WERI-Rb-1 (cell line): ENCODE data around the gene TRPM3.

Source experiments
- DNase-seq: peaks from one replicate; pipeline ENCODE4 v3.0.0-alpha.2; 2020
- H3K27ac ChIP-seq: fragments of 250-450 bp; sonication (Bioruptor Pico); 2 replicates; pipeline ENCODE4 v1.5.1; 2020; ENCODE audit warnings: mild to moderate bottlenecking, moderate library complexity
- H3K27me3 ChIP-seq: fragments of 250-450 bp; sonication (Bioruptor Pico); 2 replicates; pipeline ENCODE4 v1.5.1; 2021; ENCODE audit warnings: mild to moderate bottlenecking, low read depth, moderate library complexity; ENCODE audit not compliant: insufficient read depth, severe bottlenecking
- H3K36me3 ChIP-seq: fragments of 250-450 bp; sonication (Bioruptor Pico); 2 replicates; pipeline ENCODE4 v1.5.1; 2020; ENCODE audit warnings: mild to moderate bottlenecking, moderate library complexity
- H3K4me3 ChIP-seq: 2 replicates; pipeline ENCODE4 v1.5.1; 2011; ENCODE audit warnings: low read depth, mild to moderate bottlenecking, control low read depth, low read length
- H3K9me3 ChIP-seq: fragments of 250-450 bp; sonication (Bioruptor Pico); 2 replicates; pipeline ENCODE4 v1.5.1; 2021; ENCODE audit warnings: mild to moderate bottlenecking, moderate library complexity; ENCODE audit not compliant: severe bottlenecking
- CTCF ChIP-seq: IDR thresholded peaks from 2 replicates; pipeline ENCODE4 v1.5.1; 2011; ENCODE audit warnings: low read depth, mild to moderate bottlenecking, control low read depth, inconsistent platforms, low read length

The TRPM3 gene

DNA sequence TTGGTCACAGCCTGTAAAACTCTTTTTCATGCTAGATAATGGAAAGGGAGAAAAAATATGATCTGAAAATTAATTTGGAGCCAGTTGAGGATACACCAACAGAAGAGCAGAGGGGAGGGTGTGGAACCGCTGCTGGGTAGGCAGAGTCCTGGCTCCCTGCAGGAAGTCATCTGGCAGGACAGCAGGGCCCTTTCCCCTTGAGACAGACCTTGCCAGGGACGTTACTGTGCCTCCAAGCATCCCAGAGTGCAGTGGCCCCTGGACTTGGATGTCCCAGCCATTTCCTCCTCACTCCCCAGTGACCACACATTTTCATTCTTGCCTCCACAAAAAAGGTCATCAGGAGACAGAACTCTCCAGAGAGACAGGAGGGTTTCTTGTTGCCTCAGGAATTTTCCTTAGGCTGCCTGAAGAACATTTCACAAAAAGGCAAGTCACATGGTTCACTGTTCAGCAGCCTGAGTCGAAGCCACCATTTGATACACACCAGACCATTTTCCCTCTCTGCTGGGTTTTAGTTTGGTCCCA is 5.9 kb downstream of the TRPM3 start:
- H3K27ac ChIP-seq: no peak overlapping the region
- no peak for DNase-seq
- no peaks in the 10 kb centered on the region for H3K27me3 ChIP-seq
- no peak overlapping the region for H3K4me3 ChIP-seq
- no peaks in the 10 kb centered on the region for H3K9me3 ChIP-seq
- no peaks in the 10 kb centered on the region for H3K36me3 ChIP-seq
- no peak for TF ChIP-seq CTCF

DNA sequence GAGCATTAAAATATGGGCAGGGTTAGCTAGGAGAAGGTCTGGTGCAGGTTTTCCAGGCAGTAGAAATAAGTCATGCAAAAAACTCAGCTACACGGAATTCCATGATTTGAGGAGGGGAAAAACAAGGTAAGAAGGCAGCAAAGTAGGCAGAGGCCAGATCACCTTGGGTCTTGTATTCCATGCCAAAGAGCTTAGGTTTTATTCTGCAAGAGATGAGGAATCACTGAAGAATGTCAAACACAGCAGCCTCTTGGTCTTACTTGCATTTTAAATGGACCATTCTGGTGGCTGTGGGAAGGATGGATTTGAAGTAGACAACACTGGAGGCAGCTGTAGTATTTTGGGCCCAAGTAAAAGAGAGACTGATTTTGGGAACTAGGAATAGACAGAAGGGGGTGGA is 8.6 kb downstream of the TRPM3 start:
- Histone ChIP-seq H3K36me3 (no peaks in the 10 kb centered on the region), H3K4me3 (no peak overlapping the region), H3K27ac (no peak overlapping the region), H3K9me3 (no peaks in the 10 kb centered on the region), H3K27me3 (no peaks in the 10 kb centered on the region)
- DNase-seq: no peak
- no peak for TF ChIP-seq CTCF

DNA sequence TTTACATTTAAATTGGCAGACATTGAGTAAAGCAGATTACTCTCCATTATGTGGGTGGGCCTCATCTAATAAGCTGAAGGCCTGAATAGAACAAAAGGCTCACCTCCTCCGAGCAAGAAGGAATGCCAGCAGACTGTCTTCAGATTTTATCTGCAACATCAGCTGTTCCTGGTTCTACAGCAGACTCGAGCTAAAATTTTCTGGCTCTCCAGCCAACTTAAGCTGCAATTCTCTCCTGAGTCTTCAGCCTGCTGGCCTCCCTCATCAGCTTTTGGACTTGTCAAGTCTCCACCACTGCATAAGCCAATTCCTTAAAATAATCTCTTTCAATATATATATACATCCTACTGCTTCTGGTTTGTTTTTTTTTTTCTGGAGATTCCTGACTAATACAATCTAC is 12.5 kb downstream of the TRPM3 start:
- TF ChIP-seq CTCF: no peak
- H3K9me3 ChIP-seq: no peaks in the 10 kb centered on the region
- H3K36me3 ChIP-seq: no peaks in the 10 kb centered on the region
- H3K27me3 ChIP-seq: no peaks in the 10 kb centered on the region
- no peak overlapping the region for H3K27ac ChIP-seq
- no peak for DNase-seq
- H3K4me3 ChIP-seq: no peak overlapping the region

GRCh38 chr9:71106992-71107391 is 14.4 kb downstream of the TRPM3 start:
- no peak for TF ChIP-seq CTCF
- Histone ChIP-seq H3K4me3 (no peak overlapping the region), H3K36me3 (no peaks in the 10 kb centered on the region), H3K27me3 (no peaks in the 10 kb centered on the region), H3K27ac (no peak overlapping the region), H3K9me3 (no peaks in the 10 kb centered on the region)
- no peak for DNase-seq

- no peak for TF ChIP-seq CTCF
- no peaks in the 10 kb centered on the region for H3K9me3 ChIP-seq
- DNase-seq: no peak
- H3K4me3 ChIP-seq: no peak overlapping the region
- no peaks in the 10 kb centered on the region for H3K27me3 ChIP-seq
- H3K36me3 ChIP-seq: no peaks in the 10 kb centered on the region
- H3K27ac ChIP-seq: no peak overlapping the region
Measured at GRCh38 chr9:71105192-71105591, 16.2 kb downstream of the TRPM3 start.

GRCh38 chr9:71098801-71099200 is 22.6 kb downstream of the TRPM3 start:
- DNase-seq: no peak
- no peak for TF ChIP-seq CTCF
- no peak overlapping the region for H3K4me3 ChIP-seq

More at GRCh38 chr9:71098801-71099200, 22.6 kb downstream of the TRPM3 start:
- Histone ChIP-seq H3K9me3 (no peaks in the 10 kb centered on the region), H3K36me3 (no peaks in the 10 kb centered on the region), H3K27me3 (no peaks in the 10 kb centered on the region), H3K27ac (no peak overlapping the region)
